G401 (cell line): Measurements from ENCODE around the gene SMCP. TPM values are rescaled to one million over a fixed set of nuclear protein-coding genes. Genes with fewer than 3 reads are reported as not detected.

ENCODE experiments used
- DNase-seq: peaks from one replicate; pipeline ENCODE4 v3.0.0-alpha.2; 2015; ENCODE audit warnings: low spot score
- in situ Hi-C: cut with HindIII; loops from 2 replicates; pipeline ENCODE4 v1.10.0; 2016; ENCODE audit warnings: low sequenced_read_pairs, mixed read lengths
- total RNA-seq: library from RNA; depleted of rRNA; stranded (reverse); fragments of >200 nt; shearing (Covaris generic); gene quantifications from 2 replicates; pipeline ENCODE4 v1.2.3, GENCODE V29; 2014; rRNA removed

Gene SMCP
- total RNA-seq, 1 experiment from 2014 or later: not detected

DNA sequence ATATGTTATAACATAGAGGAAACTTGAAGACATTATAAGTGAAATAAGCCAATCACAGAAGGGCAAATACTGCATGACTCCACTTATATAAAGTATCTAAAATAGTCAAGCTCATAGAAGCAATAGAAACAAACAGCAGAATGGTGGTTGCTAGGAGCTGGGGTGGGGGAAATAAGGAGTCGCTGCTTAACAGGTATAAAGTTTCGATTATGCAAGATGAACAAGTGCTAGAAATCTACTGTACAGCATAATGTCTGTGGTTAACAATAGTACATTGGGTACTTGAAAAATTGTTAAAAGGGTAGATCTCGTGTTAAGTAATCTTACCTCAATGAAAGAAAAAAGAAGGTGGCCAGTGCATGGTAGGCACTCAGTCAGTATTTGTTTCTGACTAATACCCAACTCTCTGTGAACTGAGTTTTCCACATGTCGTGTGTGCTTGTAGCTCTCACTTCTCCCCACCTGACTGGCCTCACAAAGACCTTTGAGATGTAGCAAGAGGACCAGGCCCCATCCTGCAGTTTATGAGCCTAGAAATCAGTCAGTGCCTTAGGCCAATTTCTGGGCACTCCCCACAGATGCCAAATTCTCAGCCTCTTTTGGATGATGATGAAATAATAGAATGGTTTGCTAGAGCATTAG, 54.2 kb downstream of the SMCP start:
- in situ Hi-C loops: no loop called here
- no peak for DNase-seq

- in situ Hi-C loops: no loop called here
- no peak for DNase-seq
Observed at GRCh38 chr1:152933196-152933595, 55.1 kb downstream of the SMCP start.

Other genes starting within 250 kb of the SMCP start
- not detected in 2 replicates for gene LCE2D, start 214.9 kb upstream of the SMCP start, total RNA-seq
- not detected in 2 replicates for gene LCE2C, start 203.0 kb upstream of the SMCP start, total RNA-seq
- not detected in 2 replicates for gene LCE2B, start 192.2 kb upstream of the SMCP start, total RNA-seq
- not detected in 2 replicates for gene LCE2A, start 180.0 kb upstream of the SMCP start, total RNA-seq
- gene LCE4A, start 170.2 kb upstream of the SMCP start, total RNA-seq: not detected in 2 replicates
- gene KPRP, start 120.3 kb upstream of the SMCP start, total RNA-seq: not detected in 2 replicates
- gene LCE1F, start 103.2 kb upstream of the SMCP start, total RNA-seq: not detected in 2 replicates
- not detected in 2 replicates for gene LCE1E, start 92.1 kb upstream of the SMCP start, total RNA-seq
- not detected in 2 replicates for gene LCE1D, start 81.6 kb upstream of the SMCP start, total RNA-seq
- gene LCE1C, start 71.7 kb upstream of the SMCP start, total RNA-seq: not detected in 2 replicates
- gene LCE1B, start 66.4 kb upstream of the SMCP start, total RNA-seq: not detected in 2 replicates
- not detected in 2 replicates for gene LCE1A, start 50.8 kb upstream of the SMCP start, total RNA-seq
- not detected in 2 replicates for gene LCE6A, start 35.5 kb upstream of the SMCP start, total RNA-seq
- gene LCE7A, start 18.3 kb upstream of the SMCP start, total RNA-seq: not detected in 2 replicates
- gene IVL, start 30.2 kb downstream of the SMCP start, total RNA-seq: not detected in 2 replicates
- gene SPRR5, start 68.9 kb downstream of the SMCP start, total RNA-seq: not detected in 2 replicates
- not detected in 2 replicates for gene SPRR4, start 92.3 kb downstream of the SMCP start, total RNA-seq
- gene SPRR1A, start 105.8 kb downstream of the SMCP start, total RNA-seq: not detected in 2 replicates
- not detected in 2 replicates for gene SPRR3, start 123.4 kb downstream of the SMCP start, total RNA-seq
- not detected in 2 replicates for gene SPRR1B, start 152.9 kb downstream of the SMCP start, total RNA-seq
- gene SPRR2D, start 162.8 kb downstream of the SMCP start, total RNA-seq: not detected in 2 replicates
- not detected in 2 replicates for gene SPRR2A, start 179.2 kb downstream of the SMCP start, total RNA-seq
- not detected in 2 replicates for gene SPRR2B, start 193.3 kb downstream of the SMCP start, total RNA-seq
- gene SPRR2E, start 216.2 kb downstream of the SMCP start, total RNA-seq: not detected in 2 replicates
- not detected in 2 replicates for gene SPRR2F, start 235.2 kb downstream of the SMCP start, total RNA-seq